Lung (tissue), 12 donors: ENCODE data around the gene THRA. TPM values are rescaled to one million over a fixed set of nuclear protein-coding genes. Genes with fewer than 3 reads are reported as not detected.
A peak's percentile ranks its signal among the peaks of the same experiment; 100 is the strongest.

Experiments used
- ATAC-seq: fragments of 200-7000 bp; cut with Tn5 transposase; one replicate; pipeline ENCODE4 v1.9.1; 2020; ENCODE audit warnings: moderate number of reproducible peaks; ENCODE audit not compliant: insufficient read depth, low FRiP score
- DNase-seq, 3 donors: peaks; one replicate each; pipeline ENCODE4 v3.0.0-alpha.2; 2013 to 2017
- H3K27ac ChIP-seq, 2 donors: one replicate each; pipeline ENCODE4 v1.5.1; 2013; ENCODE audit warnings: mild to moderate bottlenecking in 2 of 2, moderate library complexity in 2 of 2, control low read depth in 1 of 2, inconsistent platforms in 1 of 2, low read depth in 1 of 2, low read length in 1 of 2
- H3K27me3 ChIP-seq, 3 donors: one replicate each; pipeline ENCODE4 v1.5.1; 2013; ENCODE audit warnings: low read length in 2 of 3; ENCODE audit not compliant: control insufficient read depth in 3 of 3, insufficient read depth in 3 of 3
- H3K36me3 ChIP-seq, 4 donors: one replicate each; pipeline ENCODE4 v1.5.1; 2013; ENCODE audit warnings: low read length in 4 of 4, mild to moderate bottlenecking in 1 of 4, moderate library complexity in 1 of 4; ENCODE audit not compliant: control insufficient read depth in 4 of 4, insufficient read depth in 4 of 4
- H3K4me1 ChIP-seq, 5 donors: one replicate each; pipeline ENCODE4 v1.5.1; 2013; ENCODE audit warnings: low read length in 5 of 5, mild to moderate bottlenecking in 2 of 5, moderate library complexity in 1 of 5; ENCODE audit not compliant: control insufficient read depth in 5 of 5, insufficient read depth in 5 of 5
- H3K4me3 ChIP-seq: one replicate; pipeline ENCODE4 v1.5.1; 2013; ENCODE audit warnings: mild to moderate bottlenecking, control low read depth, moderate library complexity
- H3K9ac ChIP-seq, 2 donors: one replicate each; pipeline ENCODE4 v1.5.1; 2013; ENCODE audit warnings: low read length in 2 of 2, control low read depth in 1 of 2; ENCODE audit not compliant: insufficient read depth in 1 of 2
- H3K9me3 ChIP-seq, 4 donors: one replicate each; pipeline ENCODE4 v1.5.1; 2013; ENCODE audit warnings: low read length in 3 of 4, mild to moderate bottlenecking in 1 of 4, moderate library complexity in 1 of 4; ENCODE audit not compliant: control insufficient read depth in 4 of 4, insufficient read depth in 3 of 4
- WGBS, 2 donors: extraction: QIAGEN DNeasy Blood & Tissue Kit; methylation state at CpG; one replicate each; pipeline ENCODE4 v1.1.7; 2013; 5-methylcytosine and 5-hydroxymethylcytosine counted together
- polyA plus RNA-seq, 2 donors: library from polyadenylated mRNA; stranded (reverse); fragments of 200-250 nt; gene quantifications; one replicate each; pipeline ENCODE4 v1.2.1, GENCODE V29; 2013
- total RNA-seq, 2 donors: library from RNA; depleted of rRNA in 1 of 2; stranded (reverse); fragments of >200 nt in 1 of 2; gene quantifications; one replicate each; pipeline ENCODE4 v1.2.1, GENCODE V29; 2014 to 2021
- TF ChIP-seq, protein P1 (sequence below): IDR thresholded peaks from 2 replicates; pipeline ENCODE4 v1.5.1; 2012; ENCODE audit warnings: mild to moderate bottlenecking; ENCODE audit errors: control extremely low read depth, extremely low read depth
- donor health status: control.
- donor health status: control.
- donor health status: Bipolar disorder and iron deficiency.
- donor health status: healthy.
- donor health status: DM: yes; HTN: yes; CAD: no.

THRA gene
- total and polyA plus RNA-seq, 4 donors: 28.5 to 55.9 (median 37.5) TPM

DNA sequence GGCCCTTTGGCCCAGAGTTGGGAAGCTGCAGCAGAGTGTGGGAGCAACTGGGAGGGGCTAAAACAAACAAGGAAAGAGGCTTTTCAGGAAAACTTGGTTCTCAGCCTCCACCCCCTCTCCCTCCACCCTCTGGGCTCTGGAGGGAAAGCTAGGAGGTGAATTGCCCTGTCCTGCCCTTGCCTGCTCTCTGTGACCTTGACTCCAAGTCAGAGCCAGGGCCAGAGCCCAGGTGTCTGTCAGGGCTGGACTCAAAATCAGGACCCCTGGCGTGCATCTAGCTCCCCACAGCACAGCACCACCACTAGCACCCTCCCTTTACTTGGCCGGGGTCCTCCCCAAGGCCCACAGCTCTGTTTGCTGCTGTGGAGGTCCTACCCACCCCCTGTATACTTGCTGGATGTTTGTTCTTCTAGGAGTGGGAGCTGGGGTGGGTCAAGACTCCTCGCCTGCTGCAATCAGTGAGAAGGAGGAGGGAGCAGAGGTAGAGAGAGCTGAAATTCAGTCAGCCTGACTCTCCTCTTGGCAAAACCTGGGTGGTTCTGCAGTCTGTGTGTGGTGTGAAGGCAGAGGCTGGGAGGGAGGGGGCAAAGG is 40.4 kb downstream of the THRA start:
- peaks cover 15 to 88% (median 62%) of the 10 kb centered on the region in 5 donors for H3K4me1 ChIP-seq
- ATAC-seq (no peak), DNase-seq (peak; percentile 44 to 75 (median 58))
- WGBS, 2 donors: 61 to 76% methylated on average over 3 of the region's 3 CpGs
- H3K9me3 ChIP-seq: no peaks in the 10 kb centered on the region
- H3K27ac ChIP-seq: peak overlapping the region; percentile 69 to 83
- no peak overlapping the region for H3K4me3 ChIP-seq
- TF ChIP-seq, protein P1, sequence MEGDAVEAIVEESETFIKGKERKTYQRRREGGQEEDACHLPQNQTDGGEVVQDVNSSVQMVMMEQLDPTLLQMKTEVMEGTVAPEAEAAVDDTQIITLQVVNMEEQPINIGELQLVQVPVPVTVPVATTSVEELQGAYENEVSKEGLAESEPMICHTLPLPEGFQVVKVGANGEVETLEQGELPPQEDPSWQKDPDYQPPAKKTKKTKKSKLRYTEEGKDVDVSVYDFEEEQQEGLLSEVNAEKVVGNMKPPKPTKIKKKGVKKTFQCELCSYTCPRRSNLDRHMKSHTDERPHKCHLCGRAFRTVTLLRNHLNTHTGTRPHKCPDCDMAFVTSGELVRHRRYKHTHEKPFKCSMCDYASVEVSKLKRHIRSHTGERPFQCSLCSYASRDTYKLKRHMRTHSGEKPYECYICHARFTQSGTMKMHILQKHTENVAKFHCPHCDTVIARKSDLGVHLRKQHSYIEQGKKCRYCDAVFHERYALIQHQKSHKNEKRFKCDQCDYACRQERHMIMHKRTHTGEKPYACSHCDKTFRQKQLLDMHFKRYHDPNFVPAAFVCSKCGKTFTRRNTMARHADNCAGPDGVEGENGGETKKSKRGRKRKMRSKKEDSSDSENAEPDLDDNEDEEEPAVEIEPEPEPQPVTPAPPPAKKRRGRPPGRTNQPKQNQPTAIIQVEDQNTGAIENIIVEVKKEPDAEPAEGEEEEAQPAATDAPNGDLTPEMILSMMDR: no peak
- H3K36me3 ChIP-seq: no peaks in the 10 kb centered on the region
- H3K27me3 ChIP-seq: no peaks in the 10 kb centered on the region
- H3K9ac ChIP-seq: peak overlapping the region in 1 of 2 donors; percentile 54

DNA sequence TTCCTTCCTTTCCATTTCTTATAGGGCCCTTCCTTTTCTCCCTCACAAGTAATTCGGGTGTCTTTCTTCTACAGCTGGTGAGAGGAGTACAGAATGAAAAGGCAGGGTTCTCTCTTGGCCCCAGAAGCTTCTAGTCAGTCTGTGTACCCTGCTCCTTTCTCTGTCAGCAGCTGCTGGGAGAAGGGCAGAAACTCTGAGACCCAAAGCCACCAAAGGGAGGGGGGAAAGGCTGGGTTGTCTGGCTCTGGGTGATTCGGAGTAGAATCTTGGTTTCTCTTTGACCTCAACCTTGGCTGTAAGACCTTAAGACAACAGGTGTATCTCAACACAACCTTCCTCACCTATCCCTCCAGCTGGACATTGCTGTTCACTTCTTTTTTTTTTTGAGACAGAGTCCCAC is 40.9 kb downstream of the THRA start:
- no peak for ATAC-seq
- Histone ChIP-seq H3K36me3 (no peaks in the 10 kb centered on the region), H3K9ac (peak overlapping the region in 1 of 2 donors; percentile 54), H3K4me1 (peaks cover 15 to 88% (median 61%) of the 10 kb centered on the region in 5 donors), H3K9me3 (no peaks in the 10 kb centered on the region), H3K4me3 (no peak overlapping the region), H3K27me3 (no peaks in the 10 kb centered on the region), H3K27ac (peak overlapping the region; percentile 69 to 83)
- TF ChIP-seq, protein P1: no peak
- DNase-seq: no peak
- 20 to 35% methylated on average over 2 of the region's 2 CpGs for WGBS, 2 donors

DNA sequence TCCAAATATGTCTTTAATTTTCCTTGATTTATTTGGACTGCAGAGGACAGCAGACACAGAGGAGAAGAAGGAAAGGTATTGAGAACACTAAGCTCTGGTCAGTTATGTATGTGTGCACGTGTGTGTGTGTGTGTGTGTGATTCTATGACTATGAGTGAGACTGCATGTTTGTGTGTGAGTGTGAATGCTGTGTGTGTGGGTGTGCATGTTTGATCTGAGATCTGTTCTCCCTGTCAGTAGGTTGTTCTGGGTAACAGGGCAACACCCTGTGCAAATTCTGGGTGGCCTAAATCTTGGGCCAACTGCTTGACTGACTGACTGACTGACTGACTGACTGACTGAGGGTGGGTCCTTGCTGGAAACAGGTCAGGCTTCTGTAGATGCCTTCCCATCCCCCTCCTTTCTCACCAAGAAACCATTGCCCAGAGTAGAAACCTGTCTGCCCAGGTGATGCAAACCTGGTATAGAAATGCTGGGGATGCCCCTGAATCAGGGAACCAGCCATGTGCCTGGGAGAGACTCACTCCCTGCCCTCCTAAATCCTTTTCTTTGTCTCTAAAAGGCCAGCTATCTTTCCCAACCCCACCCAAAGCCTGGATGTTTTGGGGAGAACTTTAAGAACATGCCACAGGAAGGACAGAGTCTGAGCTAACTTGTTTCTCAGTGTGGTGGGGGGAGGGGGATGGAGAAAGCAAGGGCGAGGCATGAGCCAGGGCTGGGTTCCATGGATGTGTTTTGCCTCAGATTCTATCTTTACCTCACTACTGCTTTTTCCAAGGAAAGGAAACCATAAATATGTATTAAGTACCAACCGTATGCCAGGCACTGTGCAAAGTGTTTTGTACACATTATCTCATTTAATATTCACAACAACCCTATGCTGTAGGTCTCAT is 42.1 kb downstream of the THRA start:
- H3K27ac ChIP-seq: peak overlapping the region in 1 of 2 donors; percentile 43
- H3K36me3 ChIP-seq: no peaks in the 10 kb centered on the region
- peak overlapping the region in 1 of 2 donors; percentile 42 for H3K9ac ChIP-seq
- DNase-seq (no peak), ATAC-seq (no peak)
- H3K27me3 ChIP-seq: no peaks in the 10 kb centered on the region
- no peak overlapping the region for H3K4me3 ChIP-seq
- no peaks in the 10 kb centered on the region for H3K9me3 ChIP-seq
- TF ChIP-seq, protein P1: no peak
- H3K4me1 ChIP-seq: peaks cover 21 to 86% (median 61%) of the 10 kb centered on the region in 5 donors
- WGBS, 2 donors: 54 to 55% methylated on average over 3 of the region's 3 CpGs
